ENCODE results near the gene ZSCAN23. TPM values are rescaled to one million over a fixed set of nuclear protein-coding genes. Genes with fewer than 3 reads are reported as not detected.
A peak's percentile ranks its signal among the peaks of the same experiment; 100 is the strongest.

ZSCAN23 gene
- total and polyA plus RNA-seq, 8 donors = 1.2 to 25.0 (median 20.9) TPM

- H3K27ac ChIP-seq = no peak overlapping the region
- no peak for TF ChIP-seq CTCF (IDR thresholded peaks at IDR 0.05)
- intact Hi-C loops (cut with DNase I) = no loop called here
- no peak overlapping the region for H3K4me3 ChIP-seq
- H3K36me3 ChIP-seq = peaks cover 0 to 63% of the 10 kb centered on the region in 2 donors
- no peaks in the 10 kb centered on the region for H3K9me3 ChIP-seq
- H3K4me1 ChIP-seq = peaks cover 5 to 18% of the 10 kb centered on the region in 2 donors
- ATAC-seq (no peak), DNase-seq (no peak)
- H3K27me3 ChIP-seq = no peaks in the 10 kb centered on the region
Measured at GRCh38 chr6:28393912-28394662, 49.2 kb downstream of the ZSCAN23 start.

- TF ChIP-seq CTCF (IDR thresholded peaks at IDR 0.05) = no peak
- intact Hi-C loops (cut with DNase I) = no loop called here
- Histone ChIP-seq H3K36me3 (peaks cover 0 to 60% of the 10 kb centered on the region in 2 donors), H3K4me1 (no peaks in the 10 kb centered on the region), H3K27me3 (no peaks in the 10 kb centered on the region), H3K27ac (no peak overlapping the region), H3K9me3 (no peaks in the 10 kb centered on the region), H3K4me3 (no peak overlapping the region)
- no peak for DNase-seq
- ATAC-seq = no peak
Measured at GRCh38 chr6:28390688-28391087, 52.6 kb downstream of the ZSCAN23 start.

GRCh38 chr6:28384143-28384533 lies 59.2 kb downstream of the ZSCAN23 start:
- H3K4me1 ChIP-seq = peaks cover 0 to 14% of the 10 kb centered on the region in 2 donors
- TF ChIP-seq CTCF (IDR thresholded peaks at IDR 0.05) = no peak
- no peaks in the 10 kb centered on the region for H3K9me3 ChIP-seq
- H3K4me3 ChIP-seq = no peak overlapping the region
- ATAC-seq = no peak
- H3K27ac ChIP-seq = no peak overlapping the region
- H3K36me3 ChIP-seq = peaks cover 0 to 29% of the 10 kb centered on the region in 2 donors
- intact Hi-C loops (cut with DNase I) = no loop called here
- DNase-seq = no peak
- H3K27me3 ChIP-seq = no peaks in the 10 kb centered on the region

- H3K36me3 ChIP-seq = peaks cover 0 to 35% of the 10 kb centered on the region in 2 donors
- peak; percentile 100 for ATAC-seq
- TF ChIP-seq CTCF (IDR thresholded peaks at IDR 0.05) = peak; percentile 16 to 31
- H3K27me3 ChIP-seq = no peaks in the 10 kb centered on the region
- H3K9me3 ChIP-seq = peaks cover 0 to 6% of the 10 kb centered on the region in 2 donors
- peak; percentile 74 to 93 (median 90) for DNase-seq
- intact Hi-C loops (cut with DNase I) = no loop called here
- H3K4me3 ChIP-seq = peak overlapping the region; percentile 31 to 45
- peaks cover 0 to 14% of the 10 kb centered on the region in 2 donors for H3K4me1 ChIP-seq
- peak overlapping the region; percentile 58 to 75 for H3K27ac ChIP-seq
Measured at GRCh38 chr6:28383235-28384142, 59.8 kb downstream of the ZSCAN23 start.

Other genes starting within 250 kb of the ZSCAN23 start
- 10 to 100 TPM; 10.6 to 12.3 TPM for gene ZSCAN9, start 218.2 kb downstream of the ZSCAN23 start, total RNA-seq
- gene ZSCAN9, start 218.2 kb downstream of the ZSCAN23 start, polyA plus RNA-seq (ENCODE audit: insufficient read length in 6 of 6) = 10 to 100 TPM; 34.6 to 39.8 (median 37.1) TPM
- 1 to 10 TPM; 4.9 to 5.4 TPM for gene ZKSCAN4, start 191.2 kb downstream of the ZSCAN23 start, total RNA-seq
- gene ZKSCAN4, start 191.2 kb downstream of the ZSCAN23 start, polyA plus RNA-seq (ENCODE audit: insufficient read length in 6 of 6) = 10 to 100 TPM; 10.8 to 13.4 (median 11.9) TPM
- gene NKAPL, start 184.2 kb downstream of the ZSCAN23 start, total RNA-seq = 1 to 10 TPM; 1.0 to 1.5 TPM
- gene NKAPL, start 184.2 kb downstream of the ZSCAN23 start, polyA plus RNA-seq (ENCODE audit: insufficient read length in 6 of 6) = 1 to 10 TPM in 5 of 6 donors, under 1 TPM in 1; 0.87 to 1.3 (median 1.1) TPM
- 1 to 10 TPM; 9.6 to 9.9 TPM for gene ZSCAN26, start 176.3 kb downstream of the ZSCAN23 start, total RNA-seq
- 10 to 100 TPM; 34.4 to 50.2 (median 40.3) TPM for gene ZSCAN26, start 176.3 kb downstream of the ZSCAN23 start, polyA plus RNA-seq (ENCODE audit: insufficient read length in 6 of 6)
- gene PGBD1, start 161.9 kb downstream of the ZSCAN23 start, total RNA-seq = 1 to 10 TPM; 3.8 to 4.6 TPM
- gene PGBD1, start 161.9 kb downstream of the ZSCAN23 start, polyA plus RNA-seq (ENCODE audit: insufficient read length in 6 of 6) = 10 to 100 TPM; 12.4 to 15.3 (median 12.8) TPM
- 10 to 100 TPM in 1 of 2 donors, 1 to 10 TPM in 1; 7.1 to 30.8 TPM for gene ZSCAN31, start 107.3 kb downstream of the ZSCAN23 start, total RNA-seq
- gene ZSCAN31, start 107.3 kb downstream of the ZSCAN23 start, polyA plus RNA-seq (ENCODE audit: insufficient read length in 6 of 6) = 10 to 100 TPM in 5 of 6 donors, 1 to 10 TPM in 1; 9.9 to 12.0 (median 10.9) TPM
- gene ZKSCAN3, start 93.5 kb downstream of the ZSCAN23 start, total RNA-seq = 1 to 10 TPM; 7.0 to 7.7 TPM
- gene ZKSCAN3, start 93.5 kb downstream of the ZSCAN23 start, polyA plus RNA-seq (ENCODE audit: insufficient read length in 6 of 6) = 10 to 100 TPM; 10.6 to 15.7 (median 14.0) TPM
- 1 to 10 TPM; 5.2 to 6.0 TPM for gene ZSCAN12, start 43.7 kb downstream of the ZSCAN23 start, total RNA-seq
- gene ZSCAN12, start 43.7 kb downstream of the ZSCAN23 start, polyA plus RNA-seq (ENCODE audit: insufficient read length in 6 of 6) = 10 to 100 TPM; 14.4 to 20.1 (median 16.6) TPM
- not detected for gene GPX6, start 72.3 kb upstream of the ZSCAN23 start, total RNA-seq
- gene GPX6, start 72.3 kb upstream of the ZSCAN23 start, polyA plus RNA-seq (ENCODE audit: insufficient read length in 6 of 6) = 1 to 10 TPM in 4 of 6 donors, under 1 TPM in 2; 0.71 to 2.0 (median 1.5) TPM
- not detected for gene GPX5, start 82.4 kb upstream of the ZSCAN23 start, total RNA-seq
- gene GPX5, start 82.4 kb upstream of the ZSCAN23 start, polyA plus RNA-seq (ENCODE audit: insufficient read length in 6 of 6) = under 1 TPM in 4 of 6 donors, not detected in 2; 0.11 to 0.31 (median 0.22) TPM

All from left lung (tissue), 10 donors.